Subcutaneous abdominal adipose tissue (tissue), 5 donors: Measurements from ENCODE around the gene ACOXL.

Source experiments
- H3K27ac ChIP-seq: one replicate; pipeline ENCODE4 v1.7.0; 2013; ENCODE audit warnings: low read depth, mild to moderate bottlenecking, inconsistent platforms, low read length, moderate library complexity
- H3K27me3 ChIP-seq, 5 donors: one replicate each; pipeline ENCODE4 v1.7.0; 2013; ENCODE audit warnings: low read length in 5 of 5, inconsistent platforms in 1 of 5; ENCODE audit not compliant: control insufficient read depth in 5 of 5, insufficient read depth in 4 of 5
- H3K36me3 ChIP-seq, 5 donors: one replicate each; pipeline ENCODE4 v1.7.0; 2013; ENCODE audit warnings: low read length in 5 of 5; ENCODE audit not compliant: control insufficient read depth in 5 of 5, insufficient read depth in 5 of 5
- H3K4me1 ChIP-seq, 5 donors: one replicate each; pipeline ENCODE4 v1.7.0; 2013; ENCODE audit warnings: low read length in 5 of 5, mild to moderate bottlenecking in 3 of 5, moderate library complexity in 1 of 5; ENCODE audit not compliant: control insufficient read depth in 5 of 5, insufficient read depth in 5 of 5
- H3K4me3 ChIP-seq, 5 donors: one replicate each; pipeline ENCODE4 v1.7.0; 2013; ENCODE audit warnings: low read length in 5 of 5, low read depth in 1 of 5
- H3K9ac ChIP-seq, 5 donors: one replicate each; pipeline ENCODE4 v1.7.0; 2013; ENCODE audit warnings: low read length in 5 of 5, mild to moderate bottlenecking in 4 of 5, moderate library complexity in 3 of 5
- H3K9me3 ChIP-seq, 5 donors: one replicate each; pipeline ENCODE4 v1.7.0; 2013; ENCODE audit warnings: low read length in 5 of 5; ENCODE audit not compliant: control insufficient read depth in 5 of 5
- donor health status: healthy.
- donor health status: healthy.
- donor health status: healthy.
- donor health status: healthy.
- donor health status: healthy.

Gene ACOXL

DNA sequence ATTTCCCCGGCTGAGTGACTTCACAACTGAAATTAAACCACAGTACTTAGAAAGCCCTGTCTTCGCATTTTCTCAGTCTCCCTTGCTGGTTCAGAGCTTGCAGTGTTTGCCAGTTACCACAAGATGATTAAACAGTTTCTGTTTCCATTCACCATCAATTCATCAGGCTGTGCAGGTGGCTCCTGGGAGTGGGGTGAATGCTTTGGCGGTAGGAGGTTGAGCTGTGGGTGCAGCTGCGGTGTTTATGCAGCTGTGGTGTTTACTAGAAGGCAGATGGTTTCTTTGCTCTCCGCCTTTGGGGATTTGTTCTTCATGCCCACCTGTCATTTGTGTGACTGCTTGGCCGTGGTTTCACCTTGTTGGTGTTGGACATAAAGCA lies 16.1 kb downstream of the ACOXL start:
- Histone ChIP-seq H3K4me1 (no peaks in the 10 kb centered on the region), H3K27ac (no peak overlapping the region), H3K9ac (no peak overlapping the region), H3K36me3 (no peaks in the 10 kb centered on the region), H3K4me3 (no peak overlapping the region), H3K27me3 (peaks cover 0 to 11% (median 6%) of the 10 kb centered on the region in 5 donors), H3K9me3 (no peaks in the 10 kb centered on the region)

DNA sequence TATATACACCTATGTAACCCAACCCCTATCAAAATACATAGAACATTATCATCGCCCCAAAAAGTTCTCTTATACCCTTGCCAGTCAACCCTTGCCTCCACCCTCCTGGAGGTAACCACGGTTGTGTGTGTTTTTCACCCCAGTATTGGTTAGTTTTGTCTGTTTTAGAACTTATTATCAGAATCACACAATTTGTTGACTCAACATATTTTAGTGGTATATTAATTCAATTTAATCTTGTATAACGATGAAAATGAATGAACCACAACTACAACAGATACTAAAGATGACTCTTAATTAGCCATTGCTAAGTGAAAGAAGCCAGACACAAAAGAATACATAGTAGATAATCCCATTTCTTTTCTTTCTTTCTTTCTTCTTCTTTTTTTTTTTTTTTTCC lies 19.3 kb downstream of the ACOXL start:
- Histone ChIP-seq H3K9me3 (no peaks in the 10 kb centered on the region), H3K27ac (no peak overlapping the region), H3K4me1 (no peaks in the 10 kb centered on the region), H3K9ac (no peak overlapping the region), H3K36me3 (no peaks in the 10 kb centered on the region), H3K27me3 (peaks cover 0 to 11% (median 6%) of the 10 kb centered on the region in 5 donors), H3K4me3 (no peak overlapping the region)

DNA sequence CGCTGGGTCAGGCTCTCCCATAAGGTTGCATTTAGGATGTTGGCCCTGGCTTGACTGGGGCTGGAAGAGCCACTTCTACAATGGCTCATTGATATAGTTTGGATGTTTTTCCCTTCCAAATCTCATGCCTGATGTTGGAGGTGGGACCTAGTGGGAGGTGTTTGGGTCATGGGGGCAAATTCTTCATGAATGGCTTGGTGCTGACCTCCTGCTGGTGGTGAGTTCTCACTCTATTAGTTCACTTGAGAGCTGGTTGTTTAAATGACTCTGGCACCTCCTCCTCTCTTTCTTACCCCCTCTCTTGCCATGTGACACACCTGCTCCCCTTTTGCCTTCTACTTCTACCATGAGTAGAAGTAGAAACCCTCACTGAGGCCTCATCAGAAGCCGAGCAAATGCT lies 20.5 kb downstream of the ACOXL start:
- Histone ChIP-seq H3K9ac (no peak overlapping the region), H3K27me3 (peaks cover 0 to 11% (median 4%) of the 10 kb centered on the region in 5 donors), H3K36me3 (no peaks in the 10 kb centered on the region), H3K4me3 (no peak overlapping the region), H3K27ac (no peak overlapping the region), H3K4me1 (no peaks in the 10 kb centered on the region), H3K9me3 (no peaks in the 10 kb centered on the region)

DNA sequence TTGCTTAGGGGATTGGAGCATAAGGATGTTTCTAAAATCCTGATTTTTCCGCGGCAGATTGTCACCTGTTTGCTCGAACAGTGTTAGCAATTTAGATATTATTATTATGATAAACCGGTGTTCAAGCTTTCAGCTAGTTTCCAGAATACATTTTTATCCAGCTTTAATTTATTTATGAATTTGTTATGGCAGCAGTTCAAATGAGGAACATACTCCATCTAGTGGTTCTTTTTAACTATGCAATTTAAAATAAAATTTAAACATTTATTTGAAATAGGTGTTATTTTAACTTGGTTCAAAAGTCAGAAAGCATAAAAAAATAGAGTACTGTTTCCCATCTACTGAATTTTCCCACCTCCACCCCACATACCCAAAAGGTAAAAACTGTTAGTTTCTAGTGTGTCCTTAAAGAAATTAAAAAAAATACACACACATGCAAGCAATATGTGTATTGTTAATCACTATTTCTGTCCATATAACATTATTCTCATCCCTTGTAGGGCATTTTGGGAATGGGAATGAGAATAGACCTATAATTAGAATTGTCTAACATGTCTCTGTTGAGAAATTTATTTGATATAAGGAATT lies 23.2 kb downstream of the ACOXL start:
- no peak overlapping the region for H3K9ac ChIP-seq
- no peaks in the 10 kb centered on the region for H3K4me1 ChIP-seq
- H3K9me3 ChIP-seq: peaks cover 0 to 10% (median 9%) of the 10 kb centered on the region in 5 donors
- no peak overlapping the region for H3K27ac ChIP-seq
- peaks cover 0 to 2% (median 0%) of the 10 kb centered on the region in 5 donors for H3K27me3 ChIP-seq
- no peaks in the 10 kb centered on the region for H3K36me3 ChIP-seq
- H3K4me3 ChIP-seq: no peak overlapping the region

DNA sequence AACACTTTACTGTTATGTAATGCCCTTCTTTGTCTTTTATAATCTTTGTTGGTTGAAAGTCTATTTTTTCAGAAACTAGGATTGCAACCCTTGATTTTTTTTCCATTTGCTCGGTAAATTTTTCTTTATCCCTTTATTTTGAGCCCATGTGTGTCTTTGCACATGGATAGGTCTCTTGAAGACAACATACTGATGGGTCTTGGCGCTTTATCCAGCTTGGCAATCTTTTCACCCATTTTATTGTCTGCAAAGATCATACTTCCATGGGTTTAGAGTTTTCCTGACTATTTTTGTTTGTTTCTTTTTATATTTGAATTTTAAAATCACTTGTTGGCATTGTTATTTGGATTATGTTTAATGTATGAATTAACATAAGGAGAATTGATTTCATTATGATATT lies 27.0 kb downstream of the ACOXL start:
- no peaks in the 10 kb centered on the region for H3K36me3 ChIP-seq
- H3K9me3 ChIP-seq: peaks cover 0 to 15% (median 9%) of the 10 kb centered on the region in 5 donors
- peaks cover 0 to 2% (median 0%) of the 10 kb centered on the region in 5 donors for H3K27me3 ChIP-seq
- no peaks in the 10 kb centered on the region for H3K4me1 ChIP-seq
- no peak overlapping the region for H3K4me3 ChIP-seq
- H3K27ac ChIP-seq: no peak overlapping the region
- H3K9ac ChIP-seq: no peak overlapping the region

DNA sequence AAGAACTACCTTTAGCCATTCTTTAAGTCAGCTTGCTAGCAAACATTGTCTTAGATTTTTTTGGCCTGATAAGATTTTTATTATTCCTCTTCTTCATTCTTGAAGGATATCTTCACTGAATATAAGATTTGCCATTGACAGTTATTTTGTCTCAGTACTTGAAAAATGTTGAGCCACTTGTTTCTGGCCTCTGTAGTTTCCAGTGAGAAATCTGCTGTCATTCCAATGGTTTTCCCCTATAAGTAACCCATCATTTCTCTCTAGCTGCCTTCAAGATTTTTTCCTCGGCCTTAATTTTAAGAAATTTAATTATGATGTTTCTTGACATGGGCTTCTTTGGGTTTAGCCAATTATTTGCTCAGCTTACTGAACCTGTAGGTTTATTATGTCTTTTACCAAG lies 32.6 kb downstream of the ACOXL start:
- Histone ChIP-seq H3K9ac (no peak overlapping the region), H3K27ac (no peak overlapping the region), H3K36me3 (no peaks in the 10 kb centered on the region), H3K27me3 (peaks cover 0 to 6% (median 2%) of the 10 kb centered on the region in 5 donors), H3K4me1 (no peaks in the 10 kb centered on the region), H3K9me3 (peaks cover 0 to 14% (median 3%) of the 10 kb centered on the region in 5 donors), H3K4me3 (no peak overlapping the region)

DNA sequence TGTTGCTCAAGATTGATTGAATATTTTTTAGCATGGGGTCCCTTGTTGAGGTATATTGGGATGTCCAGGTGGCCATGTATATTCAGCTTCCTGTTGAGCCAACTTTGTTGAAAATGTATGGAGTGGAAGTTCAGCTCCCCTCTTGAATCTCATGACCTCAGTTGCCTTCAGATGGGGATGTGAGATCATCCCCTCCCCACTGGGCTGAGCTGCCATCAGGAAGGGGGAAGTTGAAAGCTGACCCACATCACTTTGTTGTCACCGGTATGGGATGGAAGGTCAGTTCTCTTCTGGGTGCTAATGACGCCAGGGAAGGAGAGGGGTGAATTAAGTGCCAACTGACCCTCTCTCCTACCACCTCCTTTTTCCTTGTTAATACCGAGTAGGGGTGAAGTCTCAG lies 33.9 kb downstream of the ACOXL start:
- peaks cover 0 to 10% (median 3%) of the 10 kb centered on the region in 5 donors for H3K9me3 ChIP-seq
- no peak overlapping the region for H3K4me3 ChIP-seq
- peaks cover 5 to 12% (median 11%) of the 10 kb centered on the region in 5 donors for H3K4me1 ChIP-seq
- no peak overlapping the region for H3K27ac ChIP-seq
- H3K9ac ChIP-seq: no peak overlapping the region
- H3K36me3 ChIP-seq: no peaks in the 10 kb centered on the region
- H3K27me3 ChIP-seq: peaks cover 0 to 6% (median 4%) of the 10 kb centered on the region in 5 donors

DNA sequence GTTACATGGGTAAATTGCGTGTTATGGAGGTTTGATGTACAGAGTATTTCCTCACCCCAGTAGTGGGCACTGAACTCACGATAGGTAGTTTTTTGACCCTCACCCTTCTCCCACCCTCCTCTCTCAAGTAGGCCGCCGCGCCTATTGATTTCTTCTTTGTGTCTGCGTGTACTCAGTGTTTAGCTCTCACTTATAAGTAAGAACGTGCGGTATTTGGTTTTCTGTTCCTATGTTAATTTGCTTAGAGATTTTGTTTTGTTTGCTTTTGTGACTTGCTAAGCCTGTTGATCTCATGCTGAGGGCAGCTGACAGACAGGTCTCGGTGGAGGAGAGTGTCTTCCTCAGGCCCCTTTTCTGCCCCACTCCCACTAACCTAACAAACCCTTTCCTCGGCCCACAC lies 36.2 kb downstream of the ACOXL start:
- peaks cover 0 to 5% (median 0%) of the 10 kb centered on the region in 5 donors for H3K9me3 ChIP-seq

DNA sequence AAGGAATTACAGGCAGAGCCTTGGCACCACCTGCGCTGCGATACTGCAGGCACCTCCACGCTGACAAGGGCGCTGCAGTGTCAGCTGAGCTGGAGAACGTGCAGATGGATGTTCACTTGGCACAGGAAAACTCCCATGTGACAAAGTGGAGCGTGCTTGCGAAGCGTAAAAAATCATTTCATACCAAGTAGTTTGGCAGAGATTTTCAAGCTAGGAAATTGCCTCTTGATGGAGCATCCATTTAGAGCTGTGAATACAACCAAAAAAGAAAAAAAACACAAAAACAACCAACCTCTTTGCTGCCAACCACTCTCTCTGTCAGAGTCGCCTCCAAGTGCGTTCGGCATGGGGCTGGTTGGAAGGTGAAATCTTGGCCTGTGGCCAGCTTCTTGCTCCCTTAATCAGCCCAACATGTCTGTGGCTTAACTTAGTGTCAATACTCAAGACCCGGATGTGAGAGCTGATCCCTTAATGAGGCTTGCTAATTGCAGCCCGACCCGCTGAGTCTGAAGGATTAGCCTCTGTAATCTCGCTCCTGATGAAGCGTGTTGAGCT lies 38.1 kb downstream of the ACOXL start:
- peaks cover 5 to 36% (median 33%) of the 10 kb centered on the region in 5 donors for H3K4me1 ChIP-seq
- peak overlapping the region; percentile 23 for H3K27ac ChIP-seq
- peaks cover 0 to 5% (median 0%) of the 10 kb centered on the region in 5 donors for H3K9me3 ChIP-seq
- H3K4me3 ChIP-seq: peak overlapping the region in 4 of 5 donors; percentile 12 to 39 (median 32)
- H3K9ac ChIP-seq: no peak overlapping the region
- H3K36me3 ChIP-seq: no peaks in the 10 kb centered on the region
- peaks cover 0 to 6% (median 4%) of the 10 kb centered on the region in 5 donors for H3K27me3 ChIP-seq

More for the DNA sequence above, 36.2 kb downstream of the ACOXL start:
- no peak overlapping the region for H3K9ac ChIP-seq
- H3K27ac ChIP-seq: no peak overlapping the region
- peaks cover 0 to 6% (median 4%) of the 10 kb centered on the region in 5 donors for H3K27me3 ChIP-seq
- H3K4me3 ChIP-seq: no peak overlapping the region
- no peaks in the 10 kb centered on the region for H3K36me3 ChIP-seq
- H3K4me1 ChIP-seq: peaks cover 5 to 23% (median 21%) of the 10 kb centered on the region in 5 donors

DNA sequence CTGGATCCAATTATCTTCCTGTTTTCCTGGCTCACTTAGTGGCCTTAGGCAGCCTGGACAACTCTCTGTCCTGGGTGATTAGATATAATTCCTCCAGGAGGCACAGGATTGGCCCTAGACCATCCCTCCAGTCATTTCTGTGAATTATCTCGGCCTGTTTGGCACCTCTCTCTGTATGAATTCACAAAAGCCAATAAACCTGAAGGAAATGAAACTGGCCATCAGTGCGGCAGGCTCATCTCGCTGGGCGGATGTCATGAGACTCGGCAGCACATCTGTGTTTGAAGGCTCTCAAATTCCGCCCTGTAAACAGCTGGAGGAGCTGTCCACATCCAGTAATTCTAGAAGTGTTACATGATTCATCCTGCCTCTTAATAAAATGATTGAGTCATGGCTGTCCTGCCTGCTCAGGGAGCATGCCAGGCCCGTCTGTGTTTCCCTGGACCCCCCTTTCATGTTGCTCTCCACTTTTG lies 38.6 kb downstream of the ACOXL start:
- Histone ChIP-seq H3K27me3 (peaks cover 0 to 6% (median 4%) of the 10 kb centered on the region in 5 donors), H3K4me1 (peaks cover 5 to 36% (median 33%) of the 10 kb centered on the region in 5 donors), H3K9ac (no peak overlapping the region), H3K36me3 (no peaks in the 10 kb centered on the region), H3K9me3 (peaks cover 0 to 5% (median 0%) of the 10 kb centered on the region in 5 donors), H3K27ac (peak overlapping the region; percentile 23), H3K4me3 (peak overlapping the region in 4 of 5 donors; percentile 12 to 39 (median 32))
